Measurements from ENCODE around the gene CCDC40.
"Not testable (repeated sequence)": the region's sequence is repeated elsewhere in the genome, so short reads cannot be mapped to it uniquely, and the experiment has no call there.

Gene CCDC40

DNA sequence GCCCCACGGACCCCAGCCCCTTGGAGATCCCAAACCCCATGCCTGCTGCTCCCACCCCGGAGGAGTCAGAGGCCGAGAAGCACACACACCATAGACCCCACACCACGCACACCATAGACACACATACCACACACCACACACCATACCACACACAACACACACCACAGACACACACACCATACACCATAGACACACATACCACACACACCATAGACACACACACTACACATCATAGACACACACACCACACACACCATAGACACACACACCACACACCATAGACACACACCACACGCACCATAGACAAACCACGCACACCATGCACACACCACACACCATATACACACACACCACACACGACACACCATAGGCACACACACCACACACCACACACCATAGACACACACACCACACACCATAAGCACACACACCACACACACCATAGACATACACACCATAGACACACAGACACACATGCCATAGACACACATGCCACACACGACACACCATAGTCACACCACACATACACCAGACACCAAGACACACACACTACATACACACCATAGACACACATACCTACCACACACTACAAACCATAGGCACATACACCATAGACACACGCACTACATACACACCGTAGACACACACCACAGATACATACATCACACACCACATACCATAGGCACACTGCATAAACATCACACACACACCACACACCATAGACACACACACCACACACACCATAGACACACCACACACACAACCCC, 12.1 kb upstream of the CCDC40 start:
- no peak for DNase-seq

DNA sequence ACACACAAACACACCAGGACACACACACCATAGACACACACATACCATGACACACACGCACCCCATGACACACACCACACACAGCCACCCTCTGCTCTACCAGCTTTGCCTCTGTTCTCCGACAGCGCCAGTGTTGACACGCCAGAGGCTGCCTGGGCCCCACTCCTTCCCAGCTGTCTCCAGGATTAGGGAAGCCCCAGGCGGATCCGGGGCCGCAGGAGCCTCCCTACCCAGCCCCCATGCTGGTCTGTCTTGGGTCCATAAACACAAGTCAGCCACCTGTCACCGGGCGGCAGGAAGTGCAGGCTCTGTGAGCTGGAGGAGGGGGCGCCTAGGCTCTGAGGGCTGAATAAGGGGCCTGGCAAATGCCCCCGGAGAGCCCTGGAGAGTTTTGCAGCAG, 11.3 kb upstream of the CCDC40 start:
- no peak for DNase-seq

DNA sequence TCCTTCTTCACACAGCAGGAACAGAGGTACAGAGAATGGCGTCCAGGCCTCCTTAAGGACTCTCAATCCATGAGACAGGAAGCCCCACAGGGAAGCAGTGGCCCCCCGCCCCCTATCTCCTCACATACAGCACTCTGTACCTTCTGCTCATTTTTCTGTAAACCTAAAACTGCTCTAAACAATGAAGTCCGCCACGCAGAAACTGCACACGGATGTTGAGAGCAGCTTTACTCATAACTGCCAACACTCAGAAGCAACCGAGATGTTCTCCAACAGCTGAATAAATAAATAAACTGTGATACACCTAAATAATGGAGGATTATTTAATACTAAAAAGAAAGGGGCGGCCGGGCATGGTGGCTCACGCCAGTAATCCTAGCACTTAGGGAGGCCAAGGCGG, 10.6 kb upstream of the CCDC40 start:
- no peak for DNase-seq

DNA sequence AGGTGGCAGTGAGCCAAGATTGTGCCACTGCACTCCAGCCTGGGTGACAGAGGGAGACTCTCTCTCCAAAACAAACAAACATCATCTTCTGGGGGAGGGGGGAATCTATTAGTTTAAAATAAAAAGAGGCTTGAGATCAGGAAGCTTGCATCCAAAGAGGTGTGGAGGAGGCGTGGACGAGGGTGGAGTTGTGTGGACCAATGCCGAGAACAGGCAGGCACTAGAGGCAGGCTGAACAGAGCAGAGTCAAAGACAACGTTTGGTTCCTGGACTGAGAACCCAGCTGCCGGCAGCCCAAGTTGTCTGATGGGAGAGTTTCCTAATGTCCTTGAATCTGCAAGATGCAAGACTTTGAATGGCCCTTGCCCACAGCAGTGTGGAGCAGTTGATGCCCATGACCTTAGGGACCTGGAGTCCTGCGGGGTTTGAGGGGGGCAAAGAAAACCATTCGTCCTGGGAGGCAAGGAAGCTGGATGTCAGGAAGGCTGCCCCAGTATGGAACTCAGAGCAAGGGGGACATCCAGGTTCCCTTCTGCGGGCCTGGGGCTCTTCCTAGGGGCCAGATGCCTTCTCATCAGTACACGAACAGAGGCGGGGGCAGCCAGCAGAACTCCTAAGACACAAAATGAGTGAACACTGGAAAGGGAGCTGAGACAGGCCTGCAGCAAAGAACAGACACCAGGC, 9.9 kb upstream of the CCDC40 start:
- no peak for DNase-seq

DNA sequence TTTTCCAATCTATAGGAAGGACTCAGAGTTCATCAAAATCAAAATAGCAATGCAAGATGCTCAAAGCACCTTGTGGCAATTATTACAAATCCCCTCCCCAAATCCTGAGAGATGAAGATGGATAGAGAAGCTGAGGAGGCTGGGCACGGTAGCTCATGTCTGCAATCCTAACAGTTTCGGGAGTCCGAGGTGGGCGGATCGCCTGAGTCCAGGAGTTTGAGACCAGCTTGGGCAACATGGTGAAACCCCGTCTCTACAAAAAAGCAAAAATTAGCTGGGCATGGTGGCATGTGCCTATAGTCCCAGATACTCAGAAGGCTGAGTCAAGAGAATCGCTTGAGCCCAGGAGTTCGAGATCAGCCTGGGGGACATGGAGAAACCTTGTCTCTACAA, 9.4 kb upstream of the CCDC40 start:
- no peak for DNase-seq

DNA sequence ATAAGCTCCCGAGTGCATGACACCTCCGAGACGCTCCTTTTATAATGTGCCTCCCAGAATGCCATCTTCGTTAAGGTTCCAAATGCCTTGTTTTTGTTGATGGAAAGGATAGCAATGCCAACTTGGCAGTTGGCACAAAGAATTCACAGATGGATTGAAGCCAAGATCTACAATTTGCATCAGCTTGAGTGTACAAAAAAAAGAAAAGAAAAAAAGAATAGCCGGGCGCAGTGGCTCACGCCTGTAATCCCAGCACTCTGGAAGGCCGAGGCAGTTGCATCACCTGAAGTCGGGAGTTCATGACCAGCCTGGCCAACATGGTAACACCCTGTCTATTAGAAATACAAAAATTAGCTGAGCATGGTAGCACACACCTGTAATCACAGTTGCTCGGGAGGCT, 8.4 kb upstream of the CCDC40 start:
- no peak for DNase-seq

DNA sequence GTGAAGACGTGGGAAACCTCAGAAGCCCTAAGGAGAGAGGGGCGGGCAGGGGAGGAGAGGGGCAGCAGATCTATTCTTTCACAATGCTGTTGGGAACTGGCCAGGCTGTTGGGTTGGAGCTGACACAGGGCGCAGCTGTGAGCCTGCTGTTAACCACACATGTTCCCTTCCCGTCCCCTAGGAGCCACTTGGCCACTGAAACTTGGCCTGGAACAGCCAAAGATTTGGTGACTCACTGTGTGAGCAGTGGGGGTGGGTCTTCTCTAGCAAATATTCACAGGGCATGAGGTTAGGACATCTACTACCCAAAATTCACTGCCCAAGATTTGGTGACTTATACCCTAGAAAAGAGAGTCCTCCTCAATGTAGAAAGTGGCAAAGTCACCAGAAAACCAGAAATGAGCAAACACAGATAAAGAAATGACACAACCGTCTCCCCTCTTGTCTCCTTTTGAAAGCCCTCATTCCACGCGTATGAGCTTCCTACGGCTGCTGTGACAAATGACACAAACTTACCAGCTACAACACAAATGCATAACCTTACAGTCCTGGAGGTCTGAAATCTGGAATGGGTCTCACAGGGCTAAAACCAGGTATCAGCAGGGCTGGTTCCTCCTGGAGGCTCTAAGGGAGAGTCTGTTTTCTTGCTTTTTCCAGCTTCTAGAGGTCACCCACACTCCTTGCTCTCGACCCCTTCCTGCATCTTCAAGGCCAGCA, 7.0 kb upstream of the CCDC40 start:
- peak; percentile 66 for DNase-seq

DNA sequence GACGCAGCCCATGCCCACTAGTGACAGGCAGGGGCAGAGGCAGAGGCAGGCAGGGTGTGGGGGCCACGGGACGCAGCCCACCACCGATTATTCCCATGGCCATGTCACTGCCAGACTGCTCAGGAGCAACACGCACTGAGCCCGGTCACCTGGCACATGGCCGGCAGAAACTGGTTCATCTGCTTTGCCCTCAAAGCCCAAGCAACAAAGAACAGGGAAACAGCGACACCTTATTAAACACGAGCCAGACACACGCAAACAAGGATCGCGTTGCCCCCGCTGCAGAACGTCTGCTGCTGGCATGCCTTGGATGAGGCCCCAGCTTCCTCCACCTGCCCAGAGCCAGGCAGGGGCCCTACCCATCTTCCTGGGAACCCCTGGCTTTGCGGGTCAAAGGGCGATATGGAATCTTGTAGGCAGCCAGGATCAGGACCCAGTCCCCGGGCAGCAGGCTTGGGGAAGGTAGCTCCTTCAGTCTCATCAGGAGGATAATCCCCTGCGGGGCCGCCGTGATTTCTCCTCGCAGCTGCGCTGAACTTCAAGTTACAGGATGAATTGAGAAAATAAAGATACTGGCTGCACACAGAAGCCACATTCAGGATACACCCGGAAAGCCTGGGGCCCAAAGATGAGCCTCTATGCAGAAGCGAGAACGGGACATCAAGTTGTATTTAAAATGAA, 5.6 kb upstream of the CCDC40 start:
- DNase-seq: no peak

DNA sequence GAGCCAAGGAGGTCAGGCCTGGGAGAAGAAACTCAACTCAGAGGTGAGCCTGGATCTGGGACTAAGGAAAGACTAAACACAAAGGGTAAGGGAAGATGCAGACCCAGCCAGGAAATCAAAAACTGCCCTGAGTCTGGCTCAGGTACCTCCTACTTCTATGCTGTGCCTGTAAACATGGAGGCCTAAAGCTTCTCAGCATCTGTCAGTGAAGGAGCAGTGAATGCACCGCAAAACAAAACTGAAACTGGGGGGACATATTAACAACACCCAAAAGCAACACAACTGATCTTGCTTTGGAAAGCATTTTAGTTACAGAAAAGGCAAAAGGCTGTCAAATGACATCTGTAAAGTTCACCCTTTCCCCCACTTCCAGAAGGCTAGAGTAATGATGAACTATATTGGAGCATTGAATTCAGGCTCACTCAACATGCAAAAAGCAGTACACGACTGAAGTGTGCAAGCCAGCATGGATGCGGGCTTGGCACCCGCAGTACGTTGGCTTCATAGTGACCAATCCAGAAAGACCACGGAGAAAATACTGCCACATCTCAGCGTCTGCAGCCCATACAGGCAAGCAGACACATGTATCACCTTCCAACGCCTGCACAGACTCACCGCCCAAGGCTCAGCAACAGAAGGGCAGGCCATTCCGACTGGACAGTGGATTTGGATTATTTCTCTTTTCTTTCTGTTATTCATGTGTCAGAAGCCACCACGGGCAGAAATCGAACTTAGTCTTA, 4.6 kb upstream of the CCDC40 start:
- DNase-seq: no peak

DNA sequence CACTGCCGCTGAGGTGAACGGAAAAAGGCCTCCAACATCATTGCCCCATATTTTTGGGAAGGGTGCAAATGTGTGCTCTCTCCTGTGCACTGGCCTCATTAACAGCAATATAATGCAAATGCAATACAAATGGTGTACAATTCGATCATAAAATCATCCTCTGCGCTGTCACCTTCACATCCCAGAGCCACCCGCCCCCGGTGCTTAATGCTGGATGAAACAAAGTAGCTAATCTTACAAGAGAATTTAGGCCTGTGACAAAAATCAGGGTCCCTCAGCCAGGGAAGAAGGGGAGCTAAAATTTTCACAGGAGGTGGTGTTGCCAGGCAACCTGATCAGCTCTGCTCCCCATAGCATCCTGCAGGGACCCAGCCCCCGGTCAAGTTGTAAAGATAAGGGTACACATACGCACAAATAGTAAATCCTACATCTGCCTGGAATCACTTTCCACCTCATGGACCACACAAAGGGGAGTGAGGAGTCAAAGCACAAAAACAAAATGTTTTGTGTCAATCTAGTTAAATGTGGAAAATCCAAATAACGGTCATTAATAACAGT, 3.7 kb upstream of the CCDC40 start:
- DNase-seq: no peak

DNA sequence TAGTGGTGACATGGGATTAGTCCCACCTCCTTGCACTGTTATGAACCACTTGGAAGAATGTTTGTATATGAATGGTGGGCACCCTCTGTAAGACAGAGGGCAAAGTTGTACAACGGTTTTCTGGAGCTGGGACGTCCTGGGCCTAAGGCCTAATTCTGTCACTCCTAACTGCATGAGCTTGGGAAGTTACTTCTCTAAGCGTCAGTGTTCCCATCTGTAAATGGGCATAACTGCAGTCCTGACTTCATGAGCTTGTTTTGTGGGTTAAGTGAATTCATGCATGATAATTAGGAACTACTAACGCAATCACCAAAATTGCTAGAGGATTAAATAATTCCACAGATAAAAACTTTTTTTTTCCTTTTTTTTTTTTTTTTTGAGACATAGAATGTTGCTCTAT, 2.6 kb upstream of the CCDC40 start:
- no peak for DNase-seq

DNA sequence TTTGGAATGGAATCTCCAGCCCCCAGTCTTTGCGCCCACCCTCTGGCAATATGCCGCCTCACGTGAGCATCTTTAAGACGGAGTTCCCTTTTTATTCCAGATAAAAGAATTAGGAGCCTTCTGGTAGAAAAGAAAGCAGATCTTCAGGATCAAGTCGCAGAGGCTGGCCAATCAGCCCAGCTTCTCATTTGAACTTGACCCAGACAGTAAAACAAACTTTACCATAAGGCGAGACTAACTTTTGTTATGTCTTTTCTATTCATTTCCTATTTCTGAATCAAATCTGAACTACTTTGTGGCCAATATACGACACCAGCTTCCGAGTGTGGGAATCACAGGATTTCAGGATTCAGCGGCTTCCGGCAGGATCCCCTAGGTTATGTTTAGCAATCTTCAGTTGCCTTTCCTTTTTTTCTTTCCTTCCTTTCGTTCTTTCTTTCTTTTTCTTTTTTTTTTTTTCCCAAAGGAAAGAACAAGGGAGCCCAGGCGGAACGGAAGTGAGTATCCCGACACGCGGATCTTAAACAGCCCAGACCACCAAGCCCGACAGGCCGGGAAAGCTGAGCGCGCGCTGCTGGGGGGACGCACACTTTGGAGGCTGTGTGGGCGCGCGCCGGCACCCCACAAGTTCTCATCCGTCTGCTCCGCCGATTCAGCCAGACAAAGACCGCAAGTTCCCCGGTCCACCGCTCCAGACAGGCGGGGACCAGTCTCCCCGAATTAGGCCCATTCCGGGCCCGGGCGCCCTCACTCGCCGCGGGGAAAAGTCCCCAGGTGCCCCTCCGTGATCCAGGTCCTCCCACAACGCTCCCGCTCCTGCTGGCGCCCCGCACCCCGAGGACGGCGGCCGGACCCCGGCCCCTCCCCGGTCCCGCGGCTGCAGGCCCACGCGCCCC, 1.4 kb upstream of the CCDC40 start:
- DNase-seq: no peak

DNA sequence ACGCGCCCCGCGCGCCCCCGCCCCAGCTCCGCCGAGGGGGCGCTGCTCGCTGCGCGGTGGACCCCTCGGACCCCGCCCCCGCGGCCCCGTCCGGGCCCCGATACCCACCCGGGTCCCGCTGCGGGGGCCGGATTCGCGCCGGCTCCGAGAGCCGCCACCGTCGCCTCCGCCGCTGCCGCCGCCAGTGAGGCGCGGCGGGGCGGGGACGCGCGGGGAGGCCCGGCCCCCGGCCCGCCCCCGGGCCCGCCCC, 830 bp upstream of the CCDC40 start, which contains the start of gene TBC1D16:
Gene TBC1D16, minus strand, starts transcription at position 186 of the 250 bp plus-strand sequence. CDS start 22,325 bp downstream, outside the sequence.
- DNase-seq: no peak

DNA sequence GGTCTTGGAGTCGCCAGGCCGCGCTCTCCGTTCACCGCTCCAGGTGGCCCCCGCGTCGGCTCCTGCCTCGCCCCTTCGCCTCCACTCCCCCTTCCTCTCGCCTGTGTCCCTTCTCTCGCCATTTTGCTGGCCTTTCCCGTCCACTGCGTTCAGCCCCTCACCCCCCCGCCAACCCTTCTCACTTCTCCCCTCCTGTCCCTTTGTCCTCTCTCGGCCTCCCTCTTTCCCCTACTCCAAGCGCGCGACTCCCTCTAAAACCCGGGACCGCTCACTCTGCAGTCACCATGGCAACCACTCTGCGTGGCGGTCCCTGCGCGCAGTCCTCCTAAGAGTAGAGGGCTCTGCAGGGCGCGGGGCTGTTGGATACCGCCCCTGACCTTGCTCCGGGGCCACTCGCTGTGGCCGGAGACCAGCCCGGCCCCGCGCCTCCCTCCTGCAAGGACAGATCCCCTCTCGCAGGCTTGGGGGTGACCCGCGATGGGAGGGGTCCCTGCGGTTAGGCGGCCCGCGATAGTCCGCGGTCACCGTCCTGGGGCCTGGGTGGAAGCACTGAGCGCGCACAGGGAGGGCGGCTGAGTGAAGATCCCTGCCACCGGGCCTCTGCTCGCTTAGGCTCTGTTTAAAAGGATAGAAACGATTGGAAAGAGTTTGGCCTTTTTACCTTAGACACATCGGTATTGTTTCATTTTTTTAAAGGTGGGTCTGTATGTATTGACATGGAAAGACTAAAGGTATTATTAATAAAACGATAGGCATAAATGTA, 454 bp downstream of the CCDC40 start:
- DNase-seq: no peak

DNA sequence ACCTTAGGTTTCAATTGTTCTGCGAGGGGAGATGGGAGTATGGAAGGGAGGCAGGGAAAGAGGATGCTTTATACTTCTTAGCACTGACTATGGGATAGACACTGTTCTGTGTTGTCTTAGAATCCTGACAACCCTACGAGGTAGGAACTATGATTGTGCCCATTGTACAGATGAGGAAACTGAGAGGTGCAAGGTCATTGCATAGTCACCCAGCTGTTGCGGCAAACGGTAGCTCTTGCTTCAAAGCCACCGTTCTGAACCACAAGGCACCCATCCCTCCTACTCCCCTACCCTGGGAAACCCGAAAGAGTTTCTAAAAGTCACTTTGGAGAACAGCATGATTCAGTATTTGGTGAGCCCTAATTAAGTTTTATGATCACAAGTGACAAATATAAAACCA, 7.5 kb downstream of the CCDC40 start:
- DNase-seq: no peak

DNA sequence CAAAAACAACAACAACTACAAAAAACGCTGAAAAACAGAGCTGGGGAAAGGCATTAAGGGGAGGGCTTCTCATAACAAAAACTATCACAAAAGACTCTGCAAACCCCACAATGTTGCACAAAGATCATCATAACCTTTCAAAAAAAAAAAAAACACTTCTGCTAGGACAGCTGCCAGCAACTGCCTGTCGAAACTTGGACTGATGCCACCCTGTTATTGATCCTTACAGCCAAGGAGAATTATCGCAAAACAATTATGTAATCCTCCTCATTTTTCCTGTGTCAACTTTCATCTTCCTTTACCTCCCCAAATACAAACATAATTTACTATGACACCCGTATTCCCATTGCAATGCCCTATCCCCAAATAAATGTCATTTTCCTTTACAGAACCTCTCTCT, 9.3 kb downstream of the CCDC40 start:
- DNase-seq: no peak

DNA sequence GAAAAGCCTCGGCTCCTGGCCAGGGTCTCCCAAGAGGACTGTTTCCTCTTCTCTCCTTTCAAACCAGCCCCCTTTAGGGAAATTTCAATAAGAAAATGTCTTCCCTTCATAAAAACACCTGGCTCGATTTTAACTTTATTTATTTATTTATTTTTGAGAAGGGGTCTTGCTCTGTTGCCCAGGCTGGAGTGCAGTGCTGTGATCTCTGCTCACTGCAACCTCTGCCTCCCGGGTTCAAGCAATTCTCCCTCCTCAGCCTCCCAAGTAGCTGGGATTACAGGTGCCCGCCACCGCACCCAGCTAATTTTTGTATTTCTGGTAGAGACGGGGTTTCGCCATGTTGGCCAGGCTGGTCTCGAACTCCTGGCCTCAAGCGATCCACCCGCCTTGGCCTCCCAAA, 10.3 kb downstream of the CCDC40 start:
- not testable (repeated sequence) for DNase-seq

DNA sequence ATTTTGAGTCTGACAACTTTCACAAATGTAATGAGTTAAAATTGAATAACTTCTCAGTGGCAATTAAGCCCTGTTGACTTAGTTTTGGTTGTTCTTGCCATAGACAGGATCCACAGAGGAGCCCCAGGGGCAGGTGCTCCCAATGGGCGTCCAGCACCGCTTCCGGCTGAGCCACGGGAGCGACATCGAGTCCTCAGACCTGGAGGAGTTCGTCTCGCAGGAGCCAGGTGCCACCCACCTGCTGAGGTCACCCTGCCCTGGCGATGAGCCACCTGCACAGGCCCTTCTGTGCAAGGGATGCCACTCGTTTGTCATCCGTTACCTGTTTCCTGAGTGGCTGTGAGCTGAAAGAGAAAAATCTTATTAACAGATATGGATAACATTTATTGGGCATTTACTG, 10.7 kb downstream of the CCDC40 start:
- DNase-seq: no peak

DNA sequence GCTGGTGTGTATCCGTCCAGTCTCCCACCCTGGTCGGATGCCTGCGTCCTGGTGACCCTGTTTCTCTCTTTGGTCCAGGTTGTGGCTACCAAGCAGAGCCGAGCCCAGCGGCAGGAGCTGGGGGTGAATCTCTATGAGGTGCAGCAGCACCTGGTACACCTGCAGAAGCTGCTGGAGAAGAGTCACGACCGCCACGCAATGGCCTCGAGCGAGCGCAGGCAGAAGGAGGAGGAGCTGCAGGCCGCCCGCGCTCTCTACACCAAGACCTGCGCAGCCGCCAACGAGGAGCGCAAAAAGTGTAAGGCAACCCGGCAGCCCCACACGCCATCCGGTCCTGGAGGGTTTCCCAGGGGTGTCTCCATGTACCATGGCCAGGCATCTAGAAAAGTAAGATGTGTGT, 13.5 kb downstream of the CCDC40 start:
- DNase-seq: no peak

DNA sequence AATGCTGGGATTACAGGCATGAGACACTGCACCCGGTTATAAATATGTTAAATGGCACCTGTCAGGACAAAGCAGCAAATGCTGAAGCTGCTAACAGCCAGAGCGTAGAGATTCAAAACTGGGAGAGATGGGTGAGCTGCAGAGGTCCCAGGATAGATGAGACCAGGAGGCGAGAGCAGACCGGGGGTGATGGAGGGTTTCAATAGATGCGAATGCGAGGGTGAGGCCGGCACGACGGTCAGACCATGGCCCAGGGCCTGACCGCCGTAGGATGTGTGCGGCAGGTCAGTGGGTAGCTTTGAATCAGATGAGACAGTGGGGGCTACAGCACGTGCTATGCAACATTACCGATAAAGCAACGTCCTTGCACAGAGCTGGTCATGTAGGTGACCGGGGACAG, 14.3 kb downstream of the CCDC40 start:
- no peak for DNase-seq

DNA sequence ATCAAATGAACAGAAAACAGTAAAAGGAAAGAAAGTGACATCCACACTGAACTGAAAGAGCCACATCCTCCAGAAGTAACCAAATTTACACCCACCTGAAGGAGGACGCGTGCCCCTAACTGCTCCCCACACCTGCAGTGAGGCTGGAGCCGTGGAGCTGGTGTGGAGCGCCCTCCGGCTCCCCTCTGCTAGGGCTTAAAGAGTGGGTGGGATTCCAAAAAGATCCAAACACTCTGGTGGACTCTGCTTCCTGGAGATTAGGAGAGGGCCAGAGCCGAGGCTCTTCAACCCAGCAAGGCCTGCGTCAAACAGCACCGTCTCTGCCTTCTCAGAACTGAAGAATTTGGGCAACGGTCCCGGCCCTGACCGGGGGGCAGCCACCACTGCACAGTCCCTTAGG, 15.2 kb downstream of the CCDC40 start:
- DNase-seq: no peak

Data from GF-D8 (cell line).